Stimulated activated CD4-positive, alpha-beta T cell treated with anti-CD3 and anti-CD28 coated beads, TNF-alpha, amount 100 ng/mL, for 48 hours (primary cell): ENCODE results near the gene ANKRD63.

Experiments used
- DNase-seq, 3 donors: peaks; one replicate each; pipeline ENCODE4 v3.0.0-alpha.2; 2020; ENCODE audit warnings: low read depth in 3 of 3

ANKRD63 gene

GRCh38 chr15:40282869-40283614 is at the start of gene ANKRD63:
Gene ANKRD63, minus strand, starts transcription at chr15:40283064. Its CDS starts 478 bp downstream, at chr15:40282586.
- DNase-seq, result peak in 1 of 3 donors; percentile 23

- no peak for DNase-seq
Measured at GRCh38 chr15:40332113-40332781, 49.4 kb upstream of the ANKRD63 start.

GRCh38 chr15:40331637-40332036 is 48.8 kb upstream of the ANKRD63 start:
- no peak for DNase-seq

- DNase-seq, result no peak
Measured at GRCh38 chr15:40331026-40331425, 48.2 kb upstream of the ANKRD63 start.

GRCh38 chr15:40330368-40330836 is 47.5 kb upstream of the ANKRD63 start:
- DNase-seq, result no peak

- DNase-seq, result no peak
Measured at GRCh38 chr15:40329804-40330203, 46.9 kb upstream of the ANKRD63 start.

GRCh38 chr15:40328751-40329150 is 45.9 kb upstream of the ANKRD63 start:
- no peak for DNase-seq

- no peak for DNase-seq
Measured at GRCh38 chr15:40328176-40328575, 45.3 kb upstream of the ANKRD63 start.

GRCh38 chr15:40327457-40327856 is 44.6 kb upstream of the ANKRD63 start:
- no peak for DNase-seq

- no peak for DNase-seq
Measured at GRCh38 chr15:40325700-40326099, 42.8 kb upstream of the ANKRD63 start.

GRCh38 chr15:40325188-40325587 is 42.3 kb upstream of the ANKRD63 start:
- DNase-seq, result no peak

- no peak for DNase-seq
Measured at GRCh38 chr15:40323953-40324937, 41.4 kb upstream of the ANKRD63 start.

GRCh38 chr15:40323239-40323952 is 40.5 kb upstream of the ANKRD63 start, which contains the start of gene INAFM2:
Gene INAFM2, plus strand, starts transcription at chr15:40323692. Its CDS starts 364 bp downstream, at chr15:40324056.
- peak; percentile 67 to 82 (median 76) for DNase-seq

- no peak for DNase-seq
Measured at GRCh38 chr15:40322531-40323238, 39.8 kb upstream of the ANKRD63 start.

- no peak for DNase-seq
Measured at GRCh38 chr15:40320931-40321371, 38.1 kb upstream of the ANKRD63 start.

GRCh38 chr15:40320409-40320808 is 37.5 kb upstream of the ANKRD63 start:
- DNase-seq, result no peak

- no peak for DNase-seq
Measured at GRCh38 chr15:40317580-40317979, 34.7 kb upstream of the ANKRD63 start.

- no peak for DNase-seq
Measured at GRCh38 chr15:40316931-40317330, 34.1 kb upstream of the ANKRD63 start.

- DNase-seq, result no peak
Measured at GRCh38 chr15:40314723-40315276, 31.9 kb upstream of the ANKRD63 start.
